ENCODE measurements around the gene TRIM26. TPM values are rescaled to one million over a fixed set of nuclear protein-coding genes. Genes with fewer than 3 reads are reported as not detected.

Gene TRIM26
- total RNA-seq, 1 experiment from 2014 or later = 36.3 TPM

DNA sequence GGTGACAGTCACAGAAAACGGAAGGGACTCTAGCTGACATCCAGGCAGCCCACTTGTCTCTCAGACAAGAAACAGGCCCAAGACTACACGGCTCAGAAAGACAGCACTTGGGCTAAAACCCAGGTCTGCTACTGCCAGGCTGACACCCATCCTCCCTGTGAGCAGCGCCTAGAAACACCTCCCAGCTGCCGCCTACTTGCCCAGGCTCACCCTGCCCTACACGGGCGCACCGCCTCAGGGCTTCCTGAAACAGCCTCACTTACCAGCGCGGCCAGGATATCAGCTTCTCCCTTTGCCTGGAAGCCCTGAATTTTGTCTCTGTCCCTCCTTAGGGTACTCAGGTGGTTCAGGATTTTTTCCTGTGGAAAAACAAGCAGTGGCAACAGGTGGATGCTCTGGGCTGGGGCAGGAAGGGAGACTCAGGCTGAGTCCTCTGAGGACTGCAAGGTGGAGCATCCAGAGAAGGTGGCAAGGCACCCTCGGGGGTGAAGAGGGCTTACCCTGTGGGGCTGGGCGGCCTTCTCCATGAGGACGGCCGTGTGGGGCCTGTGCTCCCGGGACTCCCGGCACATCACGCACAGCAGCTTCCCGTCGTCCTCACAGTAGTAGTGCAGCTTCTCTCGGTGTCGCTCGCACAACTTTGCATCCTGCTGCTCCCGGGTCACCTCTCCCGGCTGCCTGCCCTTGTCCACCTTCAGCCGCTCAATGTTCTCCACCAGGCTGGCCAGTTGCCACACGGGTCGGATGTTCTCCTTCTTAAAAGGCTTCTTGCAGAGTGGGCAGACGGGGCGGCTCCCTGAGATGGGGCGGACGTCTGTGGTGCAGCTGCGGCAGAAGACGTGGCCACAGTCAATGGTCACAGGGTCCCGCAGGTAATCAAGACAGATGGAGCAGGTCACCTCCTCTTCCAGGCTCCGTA, 14.8 kb downstream of the TRIM26 start:
- Histone ChIP-seq H3K27ac (no peak overlapping the region), H3K36me3 (peaks cover 31% of the 10 kb centered on the region), H3K4me3 (no peak overlapping the region), H3K4me1 (no peaks in the 10 kb centered on the region), H3K9me3 (replicated peaks) (no peaks in the 10 kb centered on the region), H3K27me3 (no peaks in the 10 kb centered on the region)
- DNase-seq = no peak

DNA sequence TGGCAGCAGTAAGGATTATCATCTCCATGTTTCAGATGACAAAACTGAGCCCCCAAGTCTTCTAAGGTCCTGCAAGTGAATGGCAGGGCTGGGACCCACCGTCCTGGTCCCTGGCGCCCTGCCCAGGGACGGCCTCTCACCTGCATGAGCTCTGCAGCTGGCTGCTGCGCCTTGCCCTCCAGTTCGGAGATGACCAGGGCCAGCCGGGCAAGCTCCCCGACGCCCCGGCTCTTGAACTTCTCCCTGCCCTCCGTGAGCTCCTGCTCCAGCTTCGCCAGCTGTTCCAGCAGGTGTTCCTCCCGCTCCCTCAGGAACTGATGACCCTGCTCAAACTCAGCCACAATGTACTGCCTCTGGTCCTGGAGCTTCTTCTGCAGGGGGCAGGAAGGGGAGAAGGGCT, 16.8 kb downstream of the TRIM26 start:
- Histone ChIP-seq H3K9me3 (replicated peaks) (no peaks in the 10 kb centered on the region), H3K27ac (no peak overlapping the region), H3K27me3 (no peaks in the 10 kb centered on the region), H3K4me1 (no peaks in the 10 kb centered on the region), H3K4me3 (no peak overlapping the region), H3K36me3 (peaks cover 37% of the 10 kb centered on the region)
- no peak for DNase-seq

DNA sequence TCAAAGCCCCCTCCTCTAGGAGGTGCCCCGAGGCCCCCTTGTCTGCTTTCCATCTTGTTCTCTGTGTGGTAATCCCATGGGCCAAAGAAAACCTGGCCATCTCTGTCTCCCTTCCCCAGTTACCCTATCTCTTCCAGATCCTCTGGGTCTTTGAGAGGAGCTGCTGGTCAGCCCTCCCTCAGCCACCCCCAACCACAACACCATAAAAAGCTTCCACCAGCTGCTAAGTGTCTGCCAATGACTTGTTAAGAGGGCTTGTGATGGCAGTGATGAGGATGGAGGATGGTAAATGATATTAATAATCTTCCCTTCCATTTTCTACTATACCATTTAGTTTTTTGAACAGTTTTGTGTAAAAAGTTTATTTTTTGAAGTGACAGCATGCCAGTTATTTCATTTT, 17.3 kb downstream of the TRIM26 start:
- Histone ChIP-seq H3K4me1 (no peaks in the 10 kb centered on the region), H3K36me3 (peaks cover 35% of the 10 kb centered on the region), H3K27me3 (no peaks in the 10 kb centered on the region), H3K4me3 (no peak overlapping the region), H3K9me3 (replicated peaks) (no peaks in the 10 kb centered on the region), H3K27ac (no peak overlapping the region)
- no peak for DNase-seq

DNA sequence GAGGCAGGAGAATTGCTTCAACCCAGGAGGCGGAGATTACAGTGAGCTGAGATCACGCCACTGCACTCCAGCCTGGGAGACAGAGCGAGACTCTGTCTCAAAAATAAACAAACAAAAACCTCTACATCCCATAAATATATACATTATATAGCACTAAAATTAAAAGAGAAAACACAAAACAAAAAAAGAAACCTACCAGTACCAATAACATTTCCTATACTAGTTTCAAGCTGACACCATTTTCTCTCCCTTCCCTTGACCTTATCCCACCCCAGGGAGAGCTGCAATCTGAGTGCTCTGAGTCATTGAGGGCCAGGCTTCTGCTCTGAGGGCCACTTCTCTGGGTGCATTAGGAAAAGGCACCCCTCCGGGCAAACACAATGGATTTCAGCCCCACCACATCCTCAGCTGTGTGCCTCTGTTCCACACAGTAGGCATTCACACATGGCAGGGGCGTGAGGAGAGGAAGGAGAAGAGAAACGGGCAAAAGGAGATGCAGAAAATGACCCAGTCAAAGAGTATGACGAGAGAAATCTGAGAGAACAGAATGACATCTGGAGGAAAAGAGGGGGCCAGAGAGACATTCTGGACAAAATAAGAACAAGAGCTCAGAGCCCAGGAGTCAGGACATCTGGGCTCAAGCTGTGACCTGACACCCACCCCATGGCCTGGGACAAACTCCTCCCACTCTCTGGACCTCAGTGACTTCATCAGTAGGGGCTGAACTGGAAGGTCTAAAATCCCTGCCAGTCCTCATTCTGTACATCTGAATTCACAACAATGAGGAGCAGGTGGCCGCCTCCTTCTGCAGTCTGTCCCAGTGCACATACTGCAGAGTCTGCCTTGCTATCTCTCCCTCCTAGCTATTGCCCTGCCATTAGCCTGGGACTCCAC, 18.2 kb downstream of the TRIM26 start:
- H3K4me3 ChIP-seq = no peak overlapping the region
- H3K4me1 ChIP-seq = no peaks in the 10 kb centered on the region
- H3K36me3 ChIP-seq = peaks cover 36% of the 10 kb centered on the region
- no peaks in the 10 kb centered on the region for H3K27me3 ChIP-seq
- no peak for DNase-seq
- no peak overlapping the region for H3K27ac ChIP-seq
- H3K9me3 ChIP-seq (replicated peaks) = no peaks in the 10 kb centered on the region

DNA sequence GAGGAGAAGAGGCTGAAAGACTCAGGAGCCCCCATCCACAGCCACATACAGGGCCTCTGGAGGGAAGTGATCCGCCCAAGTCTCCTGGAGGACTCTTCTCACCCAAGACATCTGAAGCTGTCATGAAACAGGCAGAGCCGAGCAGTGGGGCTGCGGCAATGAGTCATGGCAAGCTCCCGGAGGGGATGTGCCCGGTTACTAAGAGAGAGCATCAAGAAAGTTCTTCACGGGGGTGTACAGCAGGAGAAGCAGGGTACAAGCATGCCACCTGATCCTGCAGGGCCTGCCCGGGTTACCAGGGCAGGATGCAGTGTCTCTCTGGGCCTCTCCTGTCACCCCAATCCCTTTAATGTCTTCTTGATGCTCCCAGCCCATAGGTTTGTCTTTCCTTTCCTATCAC, 21.1 kb downstream of the TRIM26 start:
- Histone ChIP-seq H3K4me3 (no peak overlapping the region), H3K4me1 (no peaks in the 10 kb centered on the region), H3K27me3 (no peaks in the 10 kb centered on the region), H3K9me3 (replicated peaks) (no peaks in the 10 kb centered on the region), H3K27ac (no peak overlapping the region), H3K36me3 (peaks cover 41% of the 10 kb centered on the region)
- DNase-seq = no peak

DNA sequence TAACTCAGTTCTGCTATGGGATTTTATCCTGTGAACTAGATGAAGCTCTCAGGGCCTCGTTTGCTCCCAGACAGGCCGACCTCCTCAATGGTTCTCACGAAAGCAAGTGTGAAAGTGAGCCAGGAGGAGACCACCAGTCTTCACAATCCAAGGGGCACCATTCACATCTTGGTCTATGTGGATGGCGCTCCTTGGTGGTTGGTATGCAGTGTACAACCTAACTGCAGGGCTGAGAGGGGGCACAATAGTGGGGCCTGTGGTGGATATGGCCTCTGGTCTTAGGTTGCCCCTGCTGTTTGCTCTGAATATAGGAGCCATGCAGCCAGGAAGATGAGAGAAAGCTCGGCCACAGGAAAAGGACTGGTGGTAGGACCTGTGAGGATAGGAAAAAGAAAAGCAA, 24.7 kb downstream of the TRIM26 start:
- H3K4me1 ChIP-seq = no peaks in the 10 kb centered on the region
- no peak overlapping the region for H3K4me3 ChIP-seq
- no peak overlapping the region for H3K27ac ChIP-seq
- H3K9me3 ChIP-seq (replicated peaks) = no peaks in the 10 kb centered on the region
- peaks cover 48% of the 10 kb centered on the region for H3K36me3 ChIP-seq
- H3K27me3 ChIP-seq = no peaks in the 10 kb centered on the region
- DNase-seq = no peak

DNA sequence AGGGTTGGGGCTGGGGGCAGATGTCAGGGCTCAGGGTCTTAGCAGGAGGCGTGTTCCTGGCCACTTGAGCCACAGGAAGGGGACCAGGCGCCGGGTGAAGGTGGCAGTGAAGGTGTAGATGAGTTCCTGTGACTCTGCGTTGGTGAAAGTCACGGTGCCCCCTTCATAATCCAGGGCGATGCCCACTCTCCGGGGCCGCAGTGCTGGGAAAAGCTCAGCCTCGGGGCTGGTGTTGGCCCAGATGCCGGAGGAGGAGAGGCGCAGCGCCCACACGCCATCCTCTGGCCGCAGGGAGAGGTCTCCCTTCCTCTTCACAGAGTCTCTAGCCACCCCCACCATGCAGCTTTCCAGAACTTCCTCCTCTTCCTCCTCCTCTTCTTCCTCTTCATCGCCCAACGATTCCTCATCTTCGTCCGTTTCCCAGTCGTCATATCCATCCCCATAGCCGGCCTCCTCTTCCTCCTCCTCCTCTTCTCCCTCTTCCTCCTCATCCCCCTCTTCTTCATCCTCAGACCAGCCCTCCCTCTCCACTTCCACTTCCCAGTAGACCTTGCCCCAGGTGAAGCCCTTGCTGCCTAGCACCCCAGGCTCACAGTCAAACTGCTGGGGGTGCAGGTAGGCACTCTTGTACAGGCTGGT, 27.2 kb downstream of the TRIM26 start:
- Histone ChIP-seq H3K4me3 (no peak overlapping the region), H3K27me3 (no peaks in the 10 kb centered on the region), H3K27ac (no peak overlapping the region), H3K36me3 (peaks cover 41% of the 10 kb centered on the region), H3K9me3 (replicated peaks) (no peaks in the 10 kb centered on the region), H3K4me1 (no peaks in the 10 kb centered on the region)
- no peak for DNase-seq

DNA sequence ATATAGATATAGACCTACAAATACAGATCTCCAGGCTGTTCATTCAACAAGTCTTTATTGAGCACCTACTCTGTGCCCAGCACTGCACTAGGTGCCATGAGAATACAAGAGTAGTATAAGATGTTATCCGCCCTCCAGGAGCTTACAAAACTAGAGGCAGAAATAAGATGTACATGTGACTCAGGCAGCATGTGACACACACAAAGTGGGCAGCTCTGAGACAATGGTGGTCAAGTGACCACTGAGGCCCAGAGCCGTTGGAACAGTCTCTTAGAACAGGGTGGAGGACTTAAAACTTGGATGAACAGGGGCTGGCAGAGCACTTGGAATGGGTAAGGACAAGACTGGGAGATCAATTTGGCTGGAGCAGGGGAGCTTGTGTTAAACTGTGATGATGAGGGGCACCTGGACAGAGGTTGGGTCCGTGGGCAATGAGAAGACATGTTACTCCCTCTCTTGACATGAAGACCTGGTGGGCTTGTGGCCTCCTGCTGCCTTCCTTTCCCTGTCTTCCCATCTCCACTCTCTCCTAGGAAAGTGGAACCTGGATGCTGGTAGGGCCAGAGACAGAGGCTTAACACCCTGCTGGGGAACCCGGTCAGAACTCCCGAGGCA, 28.7 kb downstream of the TRIM26 start:
- Histone ChIP-seq H3K4me3 (no peak overlapping the region), H3K27ac (no peak overlapping the region), H3K27me3 (no peaks in the 10 kb centered on the region), H3K4me1 (no peaks in the 10 kb centered on the region), H3K36me3 (peaks cover 29% of the 10 kb centered on the region), H3K9me3 (replicated peaks) (peaks cover 4% of the 10 kb centered on the region; the same call in 1 of the 2 replicates)
- DNase-seq = no peak

DNA sequence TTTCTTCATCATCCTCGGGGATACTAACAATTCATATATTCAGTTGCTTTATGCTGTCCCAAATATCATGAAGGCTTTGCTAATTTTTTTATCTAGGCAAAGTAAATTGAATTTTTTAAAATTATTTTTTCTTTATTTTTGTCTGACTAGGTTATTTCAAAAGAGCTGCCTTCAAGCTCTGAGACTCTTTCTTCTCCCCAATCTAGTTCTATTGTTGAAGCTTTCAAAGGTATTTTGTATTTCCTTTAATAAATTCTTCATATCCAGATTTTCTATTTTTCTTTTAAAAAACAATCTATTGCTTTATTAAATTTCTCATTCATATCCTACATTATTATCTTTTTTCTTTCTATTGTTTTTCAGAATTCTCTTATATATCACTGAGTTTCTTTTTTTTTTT, 33.1 kb downstream of the TRIM26 start:
- no peak for DNase-seq
- H3K27me3 ChIP-seq = no peaks in the 10 kb centered on the region

DNA sequence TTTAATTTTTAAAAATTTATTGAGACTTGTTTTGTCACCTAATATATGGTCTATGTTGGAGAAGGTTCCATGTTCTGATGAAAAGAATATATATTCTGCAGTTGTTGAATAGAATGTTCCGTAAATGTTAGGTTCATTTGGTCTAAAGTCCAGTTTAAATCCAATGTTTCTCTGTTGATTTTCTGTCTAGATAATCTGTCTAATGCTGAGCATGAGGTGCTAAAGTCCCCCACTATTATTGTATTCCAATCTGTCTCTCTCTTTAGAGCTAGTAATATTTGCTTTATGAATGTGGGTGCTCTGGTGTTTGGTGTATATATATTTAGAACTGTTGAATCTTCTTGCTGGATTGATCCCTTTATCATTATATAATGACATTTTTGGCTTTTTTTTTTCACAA, 34.4 kb downstream of the TRIM26 start:
- H3K4me3 ChIP-seq = no peak overlapping the region
- no peaks in the 10 kb centered on the region for H3K36me3 ChIP-seq
- no peak for DNase-seq
- no peak overlapping the region for H3K27ac ChIP-seq
- H3K9me3 ChIP-seq (replicated peaks) = peaks cover 4% of the 10 kb centered on the region; the same call in 1 of the 2 replicates
- no peaks in the 10 kb centered on the region for H3K27me3 ChIP-seq
- H3K4me1 ChIP-seq = no peaks in the 10 kb centered on the region

More for the DNA sequence above, 33.1 kb downstream of the TRIM26 start:
- Histone ChIP-seq H3K4me1 (no peaks in the 10 kb centered on the region), H3K4me3 (no peak overlapping the region), H3K27ac (no peak overlapping the region), H3K36me3 (peaks cover 4% of the 10 kb centered on the region; the same call in 1 of the 2 replicates), H3K9me3 (replicated peaks) (peaks cover 4% of the 10 kb centered on the region; the same call in 1 of the 2 replicates)

DNA sequence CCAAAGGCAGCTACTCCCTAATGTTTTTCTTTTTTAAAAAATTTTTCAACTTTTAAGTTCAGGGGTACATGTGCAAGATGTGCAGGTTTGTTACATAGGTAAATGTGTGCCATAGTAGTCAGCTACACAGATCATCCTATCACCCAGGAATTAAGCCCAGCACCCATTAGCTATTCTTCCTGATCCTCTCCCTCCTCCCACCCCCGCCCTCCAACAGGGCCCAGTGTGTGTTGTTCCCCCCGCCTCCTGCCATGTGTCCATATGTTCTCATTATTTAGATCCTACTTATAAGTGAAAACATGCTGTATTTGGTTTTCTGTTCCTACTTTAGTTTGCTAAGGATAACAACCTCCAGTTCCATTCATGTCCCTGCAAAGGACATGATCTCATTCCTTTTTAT, 37.4 kb downstream of the TRIM26 start:
- H3K4me1 ChIP-seq = no peaks in the 10 kb centered on the region
- H3K27ac ChIP-seq = no peak overlapping the region
- H3K36me3 ChIP-seq = no peaks in the 10 kb centered on the region
- no peak for DNase-seq
- H3K4me3 ChIP-seq = no peak overlapping the region
- peaks cover 4% of the 10 kb centered on the region; the same call in 1 of the 2 replicates for H3K9me3 ChIP-seq (replicated peaks)
- H3K27me3 ChIP-seq = no peaks in the 10 kb centered on the region

DNA sequence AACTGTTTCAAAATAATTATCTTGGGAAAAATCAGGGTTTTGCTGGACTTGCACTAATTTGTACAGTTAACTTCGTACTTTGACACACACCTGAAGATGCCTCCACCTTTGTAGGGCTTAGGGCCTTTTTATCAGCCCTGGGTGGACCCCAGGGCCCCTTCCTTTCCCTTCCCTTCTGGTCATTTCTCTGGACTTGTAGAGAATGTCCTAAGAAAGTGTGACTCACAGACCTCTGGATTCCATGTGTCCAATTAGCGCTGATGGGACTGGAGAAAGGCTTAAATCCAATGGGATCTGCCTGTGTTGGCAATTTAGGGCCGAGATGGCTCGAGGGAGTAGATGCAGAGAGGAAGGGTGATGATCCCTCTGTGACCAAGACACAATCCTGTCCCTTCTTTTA, 40.5 kb downstream of the TRIM26 start:
- Histone ChIP-seq H3K4me1 (no peaks in the 10 kb centered on the region), H3K36me3 (no peaks in the 10 kb centered on the region), H3K27me3 (no peaks in the 10 kb centered on the region), H3K4me3 (no peak overlapping the region), H3K9me3 (replicated peaks) (no peaks in the 10 kb centered on the region), H3K27ac (no peak overlapping the region)
- DNase-seq = no peak

DNA sequence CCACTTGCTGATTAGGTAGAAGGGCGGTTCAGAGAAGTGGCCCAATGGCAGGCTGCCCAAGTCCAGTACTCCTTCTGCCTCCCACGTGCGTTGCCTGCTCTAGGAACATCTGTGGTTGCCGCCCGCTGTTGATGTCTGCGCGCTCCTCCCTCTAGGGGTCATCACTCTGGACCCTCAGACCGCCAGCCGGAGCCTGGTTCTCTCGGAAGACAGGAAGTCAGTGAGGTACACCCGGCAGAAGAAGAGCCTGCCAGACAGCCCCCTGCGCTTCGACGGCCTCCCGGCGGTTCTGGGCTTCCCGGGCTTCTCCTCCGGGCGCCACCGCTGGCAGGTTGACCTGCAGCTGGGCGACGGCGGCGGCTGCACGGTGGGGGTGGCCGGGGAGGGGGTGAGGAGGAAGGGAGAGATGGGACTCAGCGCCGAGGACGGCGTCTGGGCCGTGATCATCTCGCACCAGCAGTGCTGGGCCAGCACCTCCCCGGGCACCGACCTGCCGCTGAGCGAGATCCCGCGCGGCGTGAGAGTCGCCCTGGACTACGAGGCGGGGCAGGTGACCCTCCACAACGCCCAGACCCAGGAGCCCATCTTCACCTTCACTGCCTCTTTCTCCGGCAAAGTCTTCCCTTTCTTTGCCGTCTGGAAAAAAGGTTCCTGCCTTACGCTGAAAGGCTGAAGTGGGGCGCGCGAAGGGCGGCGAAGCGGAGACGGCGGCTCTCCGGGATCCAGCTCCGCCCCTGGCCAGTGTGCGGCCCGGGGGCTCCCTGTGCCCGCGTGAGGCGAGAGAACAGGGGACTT, 41.3 kb downstream of the TRIM26 start:
- H3K4me1 ChIP-seq = no peaks in the 10 kb centered on the region
- no peak overlapping the region for H3K27ac ChIP-seq
- H3K4me3 ChIP-seq = no peak overlapping the region
- DNase-seq = no peak
- H3K36me3 ChIP-seq = no peaks in the 10 kb centered on the region
- no peaks in the 10 kb centered on the region for H3K9me3 ChIP-seq (replicated peaks)
- no peaks in the 10 kb centered on the region for H3K27me3 ChIP-seq
